MM.1S (cell line): ENCODE results near the gene HOXB1.

ENCODE experiments used
- DNase-seq: peaks from one replicate; pipeline ENCODE4 v3.0.0-alpha.2; 2015
- H2AFZ ChIP-seq: fragments of 300-600 bp; sonication (generic); 2 replicates; pipeline ENCODE4 v1.6.0; 2016; ENCODE audit warnings: antibody characterized with exemption, low read length
- H3F3A ChIP-seq: fragments of 300-600 bp; sonication (generic); 2 replicates; pipeline ENCODE4 v1.6.1; 2016; ENCODE audit warnings: mild to moderate bottlenecking, antibody characterized with exemption, low read length, moderate library complexity, mixed read lengths; ENCODE audit not compliant: insufficient read depth
- H3K27ac ChIP-seq: fragments of 300-600 bp; sonication (generic); 2 replicates; pipeline ENCODE4 v1.5.1; 2016; ENCODE audit warnings: mild to moderate bottlenecking, low read length
- H3K27me3 ChIP-seq: fragments of 300-600 bp; sonication (generic); replicated peaks from 2 replicates; pipeline ENCODE4 v1.6.0; 2016; ENCODE audit warnings: low read length; ENCODE audit not compliant: insufficient read depth
- H3K36me3 ChIP-seq: fragments of 300-600 bp; sonication (generic); replicated peaks from 2 replicates; pipeline ENCODE4 v1.6.1; 2016; ENCODE audit warnings: mild to moderate bottlenecking, low read length, mixed read lengths; ENCODE audit not compliant: insufficient read depth
- H3K4me1 ChIP-seq: fragments of 300-600 bp; sonication (generic); 2 replicates; pipeline ENCODE4 v1.6.1; 2016; ENCODE audit warnings: low read length, mixed read lengths
- H3K4me2 ChIP-seq: fragments of 300-600 bp; sonication (generic); 2 replicates; pipeline ENCODE4 v1.6.0; 2016; ENCODE audit warnings: low read depth, low read length
- H3K4me3 ChIP-seq: fragments of 300-600 bp; sonication (generic); 2 replicates; pipeline ENCODE4 v1.5.1; 2016; ENCODE audit warnings: low read length, mixed read lengths
- H3K79me2 ChIP-seq: fragments of 300-600 bp; sonication (generic); 2 replicates; pipeline ENCODE4 v1.6.1; 2016; ENCODE audit warnings: mixed run types, low read length, mixed read lengths
- H3K9ac ChIP-seq: fragments of 300-600 bp; sonication (generic); 2 replicates; pipeline ENCODE4 v1.6.1; 2016; ENCODE audit warnings: low read length, mixed read lengths
- H3K9me2 ChIP-seq: fragments of 300-600 bp; sonication (generic); replicated peaks from 2 replicates; pipeline ENCODE4 v1.6.1; 2016; ENCODE audit warnings: mild to moderate bottlenecking, low read length, mixed read lengths; ENCODE audit not compliant: insufficient read depth
- H3K9me3 ChIP-seq: fragments of 300-600 bp; sonication (generic); replicated peaks from 2 replicates; pipeline ENCODE4 v1.6.1; 2016; ENCODE audit warnings: mild to moderate bottlenecking, low read length, mixed read lengths; ENCODE audit not compliant: insufficient read depth
- H4K20me1 ChIP-seq: fragments of 300-600 bp; sonication (generic); 2 replicates; pipeline ENCODE4 v1.6.1; 2016; ENCODE audit warnings: mild to moderate bottlenecking, low read length, moderate library complexity, mixed read lengths; ENCODE audit not compliant: insufficient read depth
- EZH2 ChIP-seq: fragments of 300-600 bp; sonication (generic); optimal IDR thresholded peaks from 2 replicates; pipeline ENCODE3; 2017; ENCODE audit warnings: low read depth, mild to moderate bottlenecking, antibody characterized with exemption, low read length, mixed read lengths
- EZH2phosphoT487 ChIP-seq: fragments of 300-600 bp; sonication (generic); IDR thresholded peaks from 2 replicates; pipeline ENCODE4 v1.6.1; 2018; ENCODE audit warnings: antibody characterized with exemption, low read length
- TF ChIP-seq, protein P1 (sequence below): fragments of 300-600 bp; sonication (generic); IDR thresholded peaks from 2 replicates; pipeline ENCODE4 v1.5.1; 2016; ENCODE audit warnings: antibody characterized with exemption, low read length, mixed read lengths

Gene HOXB1

GRCh38 chr17:48566717-48567116, 35.9 kb upstream of the HOXB1 start:
- Histone ChIP-seq H3K9me3 (no peaks in the 10 kb centered on the region), H3K27me3 (no peaks in the 10 kb centered on the region), H3K36me3 (no peaks in the 10 kb centered on the region), H3K4me3 (no peak overlapping the region), H4K20me1 (no peaks in the 10 kb centered on the region), H3K79me2 (0 out of 2 replicates have a peak, but pooled peaks cover 3% of the 10 kb centered on the region), H3K9me2 (no peaks in the 10 kb centered on the region), H2AFZ (no peak overlapping the region), H3K9ac (no peak overlapping the region), H3K4me1 (no peaks in the 10 kb centered on the region), H3F3A (no peaks in the 10 kb centered on the region), H3K27ac (no peak overlapping the region), H3K4me2 (no peak overlapping the region)
- no peak for TF ChIP-seq EZH2
- TF ChIP-seq EZH2phosphoT487, result no peak
- TF ChIP-seq, protein P1, sequence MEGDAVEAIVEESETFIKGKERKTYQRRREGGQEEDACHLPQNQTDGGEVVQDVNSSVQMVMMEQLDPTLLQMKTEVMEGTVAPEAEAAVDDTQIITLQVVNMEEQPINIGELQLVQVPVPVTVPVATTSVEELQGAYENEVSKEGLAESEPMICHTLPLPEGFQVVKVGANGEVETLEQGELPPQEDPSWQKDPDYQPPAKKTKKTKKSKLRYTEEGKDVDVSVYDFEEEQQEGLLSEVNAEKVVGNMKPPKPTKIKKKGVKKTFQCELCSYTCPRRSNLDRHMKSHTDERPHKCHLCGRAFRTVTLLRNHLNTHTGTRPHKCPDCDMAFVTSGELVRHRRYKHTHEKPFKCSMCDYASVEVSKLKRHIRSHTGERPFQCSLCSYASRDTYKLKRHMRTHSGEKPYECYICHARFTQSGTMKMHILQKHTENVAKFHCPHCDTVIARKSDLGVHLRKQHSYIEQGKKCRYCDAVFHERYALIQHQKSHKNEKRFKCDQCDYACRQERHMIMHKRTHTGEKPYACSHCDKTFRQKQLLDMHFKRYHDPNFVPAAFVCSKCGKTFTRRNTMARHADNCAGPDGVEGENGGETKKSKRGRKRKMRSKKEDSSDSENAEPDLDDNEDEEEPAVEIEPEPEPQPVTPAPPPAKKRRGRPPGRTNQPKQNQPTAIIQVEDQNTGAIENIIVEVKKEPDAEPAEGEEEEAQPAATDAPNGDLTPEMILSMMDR, result no peak
- DNase-seq, result no peak

DNA sequence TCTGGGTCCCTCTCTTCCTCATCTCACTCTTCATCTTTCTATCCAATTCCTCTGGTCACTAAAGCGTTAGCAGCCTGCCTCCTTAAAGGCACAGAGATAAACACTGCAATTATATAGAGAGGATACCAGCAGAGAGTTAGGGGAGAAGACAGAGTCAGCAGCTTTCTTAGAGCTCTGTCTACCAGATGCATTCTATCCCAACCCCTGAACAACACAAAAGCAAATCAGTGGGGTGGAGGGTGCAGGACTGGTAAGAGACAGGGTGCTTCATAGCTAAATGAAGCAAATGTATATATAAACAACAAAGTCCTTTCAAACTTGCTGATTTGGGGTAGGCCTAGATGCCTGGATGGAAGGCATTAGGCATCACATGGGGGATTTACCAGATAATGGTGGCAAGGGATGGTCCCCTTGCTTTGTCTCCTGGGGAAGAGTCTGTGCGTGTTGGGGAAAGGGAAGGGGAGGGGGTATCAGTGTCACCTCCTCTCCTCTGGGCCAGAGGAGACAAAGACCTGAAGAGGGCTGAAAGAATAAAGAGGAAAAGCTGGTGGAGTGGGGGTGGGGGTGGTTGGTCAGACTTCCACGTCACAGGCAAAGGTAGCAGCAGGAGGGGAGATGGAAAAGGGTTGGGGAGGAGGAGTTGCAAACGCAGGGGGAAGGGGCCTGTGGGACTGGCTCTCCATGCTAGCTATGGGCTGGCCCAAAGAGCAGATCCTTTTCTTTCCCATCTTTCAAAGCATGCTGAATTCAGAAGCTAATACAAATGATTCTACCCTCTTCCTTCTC, 35.3 kb upstream of the HOXB1 start:
- Histone ChIP-seq H3K27ac (no peak overlapping the region), H2AFZ (no peak overlapping the region), H3K27me3 (no peaks in the 10 kb centered on the region), H4K20me1 (no peaks in the 10 kb centered on the region), H3K4me2 (no peak overlapping the region), H3K4me1 (no peaks in the 10 kb centered on the region), H3K9me3 (no peaks in the 10 kb centered on the region), H3K9ac (no peak overlapping the region), H3F3A (no peaks in the 10 kb centered on the region), H3K4me3 (no peak overlapping the region), H3K36me3 (no peaks in the 10 kb centered on the region), H3K9me2 (no peaks in the 10 kb centered on the region), H3K79me2 (0 out of 2 replicates have a peak, but pooled peaks cover 3% of the 10 kb centered on the region)
- DNase-seq, result no peak
- no peak for TF ChIP-seq EZH2
- TF ChIP-seq, protein P1, result no peak

DNA sequence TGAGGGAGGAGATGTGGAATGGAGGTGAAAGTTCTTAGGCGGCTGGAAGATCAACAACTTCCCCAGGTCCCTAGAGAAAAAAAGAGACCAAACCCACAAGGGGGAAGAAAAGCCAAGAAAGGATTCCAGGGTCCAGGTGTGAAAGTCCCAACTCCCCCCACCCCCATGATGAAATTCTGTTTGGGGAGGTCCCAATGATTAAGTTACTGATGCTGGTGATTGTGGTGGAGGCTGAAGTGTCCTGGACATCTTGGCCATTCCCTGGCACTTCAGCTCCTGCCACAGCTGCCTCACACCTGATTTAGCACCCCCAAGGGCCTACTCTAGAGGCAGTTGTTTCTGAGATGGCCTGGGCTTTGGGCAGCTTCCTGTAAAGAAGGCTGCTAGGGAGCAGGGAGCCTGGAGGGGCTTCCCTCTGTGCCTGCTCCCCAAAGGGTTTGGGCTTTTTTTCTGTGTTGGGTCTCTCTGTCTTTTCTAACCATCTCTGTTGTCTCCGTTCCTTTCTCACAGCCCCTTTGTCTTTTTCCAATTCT, 34.3 kb upstream of the HOXB1 start:
- Histone ChIP-seq H3K9ac (no peak overlapping the region), H3K4me2 (no peak overlapping the region), H3K4me1 (no peaks in the 10 kb centered on the region), H3K9me3 (no peaks in the 10 kb centered on the region), H3F3A (no peaks in the 10 kb centered on the region), H3K27ac (no peak overlapping the region), H3K36me3 (no peaks in the 10 kb centered on the region), H4K20me1 (no peaks in the 10 kb centered on the region), H3K4me3 (no peak overlapping the region), H2AFZ (no peak overlapping the region), H3K27me3 (no peaks in the 10 kb centered on the region), H3K79me2 (0 out of 2 replicates have a peak, but pooled peaks cover 3% of the 10 kb centered on the region), H3K9me2 (no peaks in the 10 kb centered on the region)
- no peak for TF ChIP-seq EZH2
- TF ChIP-seq EZH2phosphoT487, result no peak
- TF ChIP-seq, protein P1, result no peak
- DNase-seq, result no peak
